Measurements from ENCODE around the gene LZIC.

The LZIC gene

DNA sequence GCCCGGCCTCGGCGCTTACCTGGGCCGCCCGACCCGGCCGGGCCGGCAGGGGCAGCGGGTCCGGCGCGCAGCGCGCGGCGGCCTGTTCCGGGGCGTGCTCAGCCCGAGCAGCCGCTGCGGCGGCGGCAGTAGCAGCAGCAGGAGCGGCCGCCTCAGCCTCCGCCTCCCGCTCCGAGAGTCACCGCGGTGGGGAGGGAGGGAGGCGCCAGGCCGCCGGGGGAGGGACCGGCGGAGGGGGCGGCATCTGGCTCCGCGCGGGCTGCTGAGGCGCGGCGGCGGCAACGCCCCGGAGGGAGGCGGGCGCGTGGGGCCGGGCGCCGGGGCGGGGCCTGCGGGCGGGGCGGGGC lies 33.1 kb downstream of the LZIC start, which contains the start of gene CTNNBIP1:
CTNNBIP1 (minus strand) TSS at position 194 of the 347 bp plus-strand sequence. CDS start 38,205 bp downstream, outside the sequence.
- no peak for DNase-seq

DNA sequence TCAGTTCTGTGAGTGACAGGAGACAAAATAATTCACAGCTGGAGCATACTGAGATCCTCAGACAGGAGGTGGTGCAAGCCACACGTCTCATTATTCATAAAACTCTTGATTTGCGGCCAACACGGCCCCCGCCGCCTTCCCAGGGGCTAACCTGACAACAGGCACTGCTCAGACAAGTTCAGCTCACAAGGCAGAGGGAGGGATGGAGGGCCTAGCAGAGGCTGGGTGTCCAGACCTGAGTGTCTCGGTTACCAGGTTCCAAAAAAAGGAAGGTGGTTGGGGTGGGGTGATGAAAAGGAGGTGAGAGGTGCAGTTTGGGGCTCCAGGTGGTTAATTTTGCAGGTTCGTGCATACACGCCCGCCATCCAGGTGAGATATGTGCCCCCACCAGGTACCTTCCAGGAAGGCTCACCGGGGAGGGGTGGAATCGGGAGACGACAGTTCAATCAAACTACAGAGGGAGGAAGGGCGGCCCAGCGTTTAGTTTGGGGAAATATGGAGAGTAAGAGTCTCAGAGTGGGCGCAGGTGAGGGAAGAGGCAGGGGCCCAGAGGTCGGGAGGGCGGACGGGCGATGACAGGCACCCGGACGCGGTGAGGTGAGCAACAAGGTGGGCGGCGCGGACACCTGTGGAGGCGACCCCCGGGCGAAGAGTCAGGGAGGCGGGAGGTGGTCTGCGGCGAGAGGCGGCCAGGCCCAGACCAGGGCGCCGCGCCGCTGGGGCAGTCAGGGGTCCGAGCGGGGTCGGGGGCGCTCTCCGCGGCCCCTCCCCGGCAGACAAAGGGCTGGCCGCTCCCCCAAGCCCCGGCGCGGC lies 33.8 kb downstream of the LZIC start:
- peak; percentile 13 for DNase-seq

DNA sequence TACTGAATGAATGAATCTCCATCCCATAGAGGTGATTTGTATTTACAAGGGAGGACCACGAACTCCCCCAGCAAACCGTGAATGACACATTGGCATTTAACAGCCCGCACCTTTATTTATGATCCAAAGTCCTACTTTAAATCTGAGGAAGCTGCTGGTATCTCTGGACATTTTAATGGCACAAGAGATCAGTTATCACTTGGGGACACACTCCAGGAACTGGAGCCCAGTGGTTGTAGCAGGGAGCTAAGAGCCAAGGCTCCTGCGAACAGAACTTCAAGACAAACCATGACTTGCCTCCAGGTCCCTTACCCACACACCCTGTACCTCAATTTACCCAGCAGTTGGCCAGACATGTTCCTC lies 34.3 kb downstream of the LZIC start:
- no peak for DNase-seq

DNA sequence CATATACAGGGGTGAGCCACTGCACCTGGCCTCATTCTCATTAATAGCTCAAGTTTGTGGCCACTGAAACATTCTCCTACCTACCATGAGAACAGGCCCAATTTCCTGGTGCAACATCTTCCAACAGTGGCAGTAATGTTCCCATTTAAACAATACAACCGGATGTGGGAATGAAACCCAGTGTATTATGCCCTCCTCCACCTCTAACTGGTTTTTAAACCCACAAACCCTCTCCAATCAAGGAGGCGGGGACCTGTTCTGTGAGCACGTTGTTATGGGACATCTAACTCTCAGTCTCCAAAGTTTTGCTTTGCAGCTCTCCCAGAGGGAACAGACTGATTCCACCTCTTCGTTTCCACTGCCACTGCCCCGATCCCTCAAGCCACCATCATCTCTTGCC lies 35.8 kb downstream of the LZIC start:
- DNase-seq, result no peak

DNA sequence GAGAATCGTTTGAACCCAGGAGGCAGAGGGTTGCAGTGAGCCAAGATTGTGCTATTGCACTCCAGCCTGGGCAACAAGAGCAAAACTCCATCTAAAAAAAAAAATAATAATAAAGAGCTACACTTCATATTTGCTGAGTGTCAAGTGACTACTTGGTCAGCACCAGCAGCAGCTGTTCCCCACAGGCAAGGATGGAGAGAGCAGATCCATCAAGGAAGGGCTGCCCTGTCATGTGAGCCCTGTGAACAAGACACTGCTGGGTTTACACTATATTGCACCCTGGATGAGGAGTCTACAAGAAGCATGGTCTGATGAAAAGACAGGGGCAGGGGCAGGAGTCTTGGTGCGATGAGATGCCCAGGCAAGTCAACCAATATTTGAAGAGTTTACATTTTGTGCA lies 36.7 kb downstream of the LZIC start:
- no peak for DNase-seq

DNA sequence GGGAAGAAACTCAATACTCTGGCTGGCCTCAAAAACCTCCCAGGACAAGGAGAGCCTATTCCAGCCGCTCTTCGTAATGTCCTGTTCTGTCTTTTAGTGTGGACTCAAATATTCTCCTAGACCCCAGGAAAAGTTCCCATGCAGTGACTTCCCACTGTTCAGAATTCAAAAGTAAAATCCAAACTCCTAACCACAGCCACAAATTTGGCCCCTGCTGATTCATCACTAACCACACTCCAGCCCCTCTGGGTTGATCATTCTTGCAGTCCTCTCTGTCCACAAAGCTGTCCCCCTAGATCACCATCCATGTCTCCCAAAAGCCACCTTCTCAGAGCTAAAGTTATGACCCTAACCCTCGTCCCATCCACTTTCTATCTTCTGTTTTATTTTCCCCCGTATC lies 38.2 kb downstream of the LZIC start:
- DNase-seq, result no peak

DNA sequence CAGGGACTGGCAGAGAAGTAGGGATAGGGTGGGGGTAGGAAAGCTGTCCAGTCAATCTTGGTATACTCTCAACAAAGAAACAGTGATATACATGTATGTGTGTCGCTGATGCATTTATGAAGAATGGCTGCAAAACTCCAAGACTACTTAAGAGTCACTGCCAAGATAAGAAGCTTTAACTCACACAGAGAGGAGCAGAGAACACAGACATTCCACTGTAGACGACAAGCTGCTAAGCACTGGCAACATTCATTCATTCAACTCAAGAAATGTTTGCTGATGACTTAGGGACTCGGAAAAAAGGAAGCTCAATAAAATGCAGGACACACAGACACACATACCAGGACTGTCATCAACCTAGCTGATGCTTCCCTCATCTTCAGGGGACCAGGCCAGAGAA lies 38.6 kb downstream of the LZIC start:
- DNase-seq, result no peak

DNA sequence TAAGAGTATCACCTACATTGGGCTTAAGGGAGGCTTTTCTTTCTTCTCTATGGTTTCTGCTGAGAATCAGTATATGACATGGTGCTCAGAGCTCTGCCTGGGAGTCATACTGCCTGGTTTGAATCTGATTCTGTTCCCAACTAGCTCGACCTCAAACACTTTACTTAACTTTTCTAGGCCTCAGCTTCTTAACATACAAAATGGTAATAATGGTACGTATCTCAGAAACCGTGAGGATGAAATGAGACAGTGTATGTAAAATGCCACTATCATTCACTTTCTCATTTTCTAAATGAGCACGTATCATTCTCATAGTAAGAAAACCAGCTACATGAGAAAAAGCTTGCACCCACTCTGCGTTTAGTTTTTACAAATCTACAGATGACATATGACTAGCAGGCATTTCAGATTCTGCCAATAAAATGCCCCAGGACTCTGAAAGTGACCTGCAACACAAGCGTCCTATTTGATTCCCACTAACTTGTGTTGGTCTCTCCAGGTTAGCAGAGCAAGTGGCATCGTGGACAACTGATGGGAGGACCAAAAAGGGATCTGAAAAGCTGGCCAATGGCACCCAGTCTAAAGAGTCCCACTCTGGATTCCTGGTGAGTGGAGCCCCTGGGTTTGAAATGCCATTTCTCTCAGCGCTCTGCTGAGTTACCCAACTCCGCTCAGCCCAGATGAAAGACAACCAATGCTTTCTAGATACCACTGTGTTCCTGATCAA lies 39.2 kb downstream of the LZIC start:
- DNase-seq, result no peak

DNA sequence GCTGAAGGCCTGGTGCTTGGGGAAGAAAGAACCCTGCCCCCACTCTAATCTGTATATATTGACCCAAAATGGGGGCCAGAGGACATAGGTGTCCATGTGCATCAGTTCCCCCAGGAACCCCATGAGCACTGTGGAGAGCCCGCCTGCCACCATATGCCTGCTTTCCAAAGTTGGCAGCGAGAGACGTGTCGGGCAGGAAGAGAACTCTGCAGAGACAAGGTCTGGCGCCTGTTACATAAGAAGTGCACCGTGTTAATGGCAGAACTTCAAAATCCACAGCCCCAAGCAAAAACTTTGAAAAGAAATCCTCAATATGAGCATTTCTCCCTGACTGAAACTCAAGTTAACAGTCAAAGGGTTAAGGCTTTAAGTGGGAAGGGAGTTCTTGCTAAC lies 41.1 kb downstream of the LZIC start:
- DNase-seq, result no peak

DNA sequence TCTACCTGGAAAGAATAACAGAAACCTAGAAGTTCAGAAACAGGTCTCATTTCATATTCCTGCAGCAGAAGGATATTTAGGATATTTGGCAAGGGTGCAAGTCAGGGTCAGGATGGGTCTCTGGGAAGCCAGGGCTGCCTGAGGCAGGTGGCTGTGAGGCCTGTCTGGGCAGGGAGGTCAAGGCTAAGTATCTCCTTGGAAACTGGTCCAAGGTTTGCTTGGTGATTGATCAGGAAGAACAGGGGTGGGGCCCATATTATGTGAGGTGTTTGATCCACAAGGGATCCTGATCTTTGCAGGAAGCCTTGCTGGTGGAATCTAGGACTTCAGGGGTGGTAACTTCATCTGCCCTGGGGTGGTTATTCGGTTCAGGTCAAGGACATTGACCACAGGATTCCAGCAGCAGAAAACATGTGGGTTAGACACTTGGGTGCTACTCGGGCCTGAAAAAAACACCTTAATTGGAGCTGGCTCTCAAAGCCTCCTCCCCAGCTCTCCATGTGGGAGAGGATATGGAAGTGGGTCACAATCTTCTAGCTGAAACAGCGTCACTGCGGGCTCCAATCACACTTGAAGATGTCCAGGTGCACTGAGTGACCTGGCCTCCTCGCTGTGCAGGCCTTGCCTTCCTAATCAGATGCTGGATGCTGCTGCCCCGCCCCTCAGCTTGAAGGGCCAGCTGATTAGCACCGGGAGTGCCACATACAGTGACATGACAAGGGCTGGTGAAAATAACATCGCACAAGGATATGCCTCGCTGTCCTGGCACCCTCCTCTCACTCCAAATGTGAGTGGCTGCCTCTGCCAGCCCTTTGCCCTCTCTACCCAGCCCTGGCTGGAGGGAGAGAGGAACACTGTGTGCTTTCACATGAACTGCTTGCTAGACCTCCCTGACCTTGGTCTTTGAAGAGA lies 41.8 kb downstream of the LZIC start:
- no peak for DNase-seq

DNA sequence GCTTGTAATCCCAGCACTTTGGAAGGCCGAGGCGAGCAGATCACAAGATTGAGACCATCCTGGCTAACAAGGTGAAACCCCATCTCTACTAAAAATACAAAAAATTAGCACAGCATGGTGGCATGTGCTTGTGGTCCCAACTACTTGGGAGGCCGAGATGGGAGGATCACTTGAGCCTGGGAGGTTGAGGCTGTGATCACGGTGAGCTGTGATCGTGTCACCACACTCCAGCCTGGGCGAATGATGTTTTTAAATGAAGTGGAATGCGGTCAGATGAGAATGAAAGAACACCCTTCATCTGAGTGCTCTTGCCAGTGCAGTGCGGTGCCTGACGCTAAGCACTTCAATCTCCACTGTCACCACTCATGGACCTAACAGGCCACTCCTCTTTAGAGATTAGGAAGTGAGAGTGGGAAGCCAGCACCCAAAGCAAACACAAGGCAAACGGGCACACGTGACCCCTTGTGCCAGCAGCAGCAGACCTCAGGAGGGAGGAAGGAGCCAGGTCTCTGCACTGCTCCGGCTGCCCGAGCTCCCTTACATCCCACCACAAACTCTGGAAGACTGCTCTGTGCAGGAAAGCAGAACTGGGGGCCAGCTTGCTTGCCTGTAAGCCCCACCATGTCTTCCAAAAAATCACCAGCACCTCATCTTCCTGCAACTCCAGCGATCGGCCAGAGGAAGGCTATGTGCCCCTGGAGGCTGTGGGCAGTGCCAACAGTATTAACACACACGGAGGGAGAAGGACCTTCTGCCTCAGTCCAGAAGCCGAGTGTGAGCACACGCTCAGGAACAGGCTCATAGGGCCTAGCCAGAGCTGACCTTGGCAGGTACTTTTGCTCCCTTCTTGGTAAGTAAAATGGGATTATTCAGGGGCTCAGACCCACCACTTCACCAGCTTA lies 42.8 kb downstream of the LZIC start:
- DNase-seq, result no peak

DNA sequence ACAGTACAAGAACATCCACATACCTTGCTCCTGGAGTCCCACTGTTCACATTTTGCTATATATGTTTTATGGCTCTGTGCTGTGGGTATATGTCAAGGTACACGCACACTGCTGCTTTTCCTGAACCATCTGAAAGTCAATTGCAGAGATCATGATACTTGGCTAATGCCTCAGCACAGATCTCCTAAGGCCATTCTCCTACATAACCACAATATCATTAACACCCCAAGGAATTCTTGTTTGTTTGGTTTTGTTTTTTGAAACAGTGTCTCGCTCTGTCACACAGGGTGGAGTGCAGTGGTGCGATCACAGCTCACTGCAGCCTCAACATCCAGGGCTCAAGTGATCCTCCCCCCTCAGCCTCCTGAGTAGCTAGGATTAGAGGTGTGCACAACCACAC lies 49.1 kb downstream of the LZIC start:
- no peak for DNase-seq

DNA sequence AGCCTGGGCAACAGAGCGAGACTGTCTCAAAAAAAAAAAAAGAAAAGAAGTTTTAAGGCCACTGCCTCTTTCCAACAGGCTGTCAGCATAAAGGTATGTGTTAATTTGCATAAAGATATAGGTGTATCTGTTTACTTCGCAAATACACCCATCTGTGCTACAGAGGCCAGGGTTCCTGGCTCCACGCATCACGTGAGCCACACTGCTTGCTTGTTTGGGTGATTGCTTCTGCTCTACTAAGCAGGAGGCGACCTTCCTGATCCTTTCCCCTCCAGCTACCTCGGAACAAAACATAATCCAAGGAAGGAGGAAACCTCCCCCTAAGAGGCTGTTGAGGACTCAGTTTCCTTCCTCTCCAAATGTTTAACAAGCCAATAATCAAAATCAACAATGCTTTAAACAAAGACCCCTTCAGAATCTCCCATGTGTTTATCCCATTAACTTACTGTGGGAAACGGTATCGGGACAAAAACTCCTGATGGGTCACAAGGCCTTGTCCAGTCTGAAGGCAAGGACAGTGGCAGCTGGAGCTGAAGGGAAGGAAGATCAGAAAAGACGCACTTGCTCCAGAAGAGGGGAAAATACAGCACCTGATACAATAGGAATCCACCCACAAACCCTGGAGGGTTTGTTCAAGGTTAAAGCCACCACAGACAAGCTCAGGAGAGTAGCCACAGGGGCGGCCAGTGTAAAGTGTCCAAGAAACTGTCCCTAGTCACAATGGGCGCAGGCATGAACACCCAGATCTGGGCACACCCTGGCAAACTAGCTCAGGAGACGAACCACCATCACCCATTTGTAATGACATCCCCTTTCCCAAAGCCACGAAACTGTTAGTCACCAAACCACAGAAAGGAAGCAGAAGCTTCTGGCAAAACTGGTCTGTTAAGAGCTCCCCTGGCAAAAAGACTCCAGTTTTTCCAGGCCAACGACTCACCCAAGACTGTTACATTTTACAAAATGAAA lies 50.3 kb downstream of the LZIC start:
- no peak for DNase-seq

DNA sequence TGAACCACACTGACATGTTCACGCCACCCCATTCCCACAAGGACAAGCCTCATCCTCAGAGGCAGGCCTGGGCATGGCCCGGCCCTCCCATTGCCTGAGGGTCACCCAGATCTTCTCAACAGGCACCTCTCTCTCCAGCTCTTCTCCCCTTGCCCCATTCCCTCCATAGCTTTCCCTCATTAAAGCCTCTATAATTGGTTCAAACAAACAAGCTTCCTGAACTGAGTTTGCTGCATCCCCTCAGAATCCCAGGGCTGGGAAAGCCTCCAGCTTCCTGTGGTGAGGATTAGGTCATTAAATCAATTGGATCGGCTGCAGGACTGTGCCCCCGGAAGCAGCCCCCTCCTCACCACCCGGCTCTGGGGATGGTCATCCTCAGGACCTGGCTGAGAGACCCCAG lies 52.0 kb downstream of the LZIC start:
- DNase-seq, result no peak

DNA sequence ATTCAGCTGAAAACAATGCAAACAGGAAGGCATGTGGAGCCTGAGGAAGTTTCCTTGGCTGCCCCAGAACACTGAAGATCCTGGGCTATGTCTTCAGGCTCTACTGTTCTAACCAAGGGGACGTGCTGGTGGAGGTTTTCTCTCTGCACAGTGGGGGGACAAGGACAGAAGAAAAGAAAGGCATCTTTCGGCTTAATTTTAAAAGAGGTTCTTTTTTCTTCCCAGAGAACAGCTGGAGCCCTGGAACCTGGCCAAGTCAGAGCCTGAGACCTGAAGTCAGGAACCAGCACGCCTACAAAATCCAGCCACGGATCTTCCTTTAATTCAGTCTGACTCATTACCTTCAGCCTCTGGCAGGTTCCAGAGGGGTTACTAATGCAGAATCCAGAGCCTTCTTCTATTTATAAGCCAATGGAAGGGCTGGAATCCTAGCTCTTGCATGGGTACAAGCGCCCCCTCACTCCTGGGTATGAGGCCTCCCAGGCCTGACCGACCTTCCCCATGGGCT lies 52.9 kb downstream of the LZIC start:
- DNase-seq, result no peak

DNA sequence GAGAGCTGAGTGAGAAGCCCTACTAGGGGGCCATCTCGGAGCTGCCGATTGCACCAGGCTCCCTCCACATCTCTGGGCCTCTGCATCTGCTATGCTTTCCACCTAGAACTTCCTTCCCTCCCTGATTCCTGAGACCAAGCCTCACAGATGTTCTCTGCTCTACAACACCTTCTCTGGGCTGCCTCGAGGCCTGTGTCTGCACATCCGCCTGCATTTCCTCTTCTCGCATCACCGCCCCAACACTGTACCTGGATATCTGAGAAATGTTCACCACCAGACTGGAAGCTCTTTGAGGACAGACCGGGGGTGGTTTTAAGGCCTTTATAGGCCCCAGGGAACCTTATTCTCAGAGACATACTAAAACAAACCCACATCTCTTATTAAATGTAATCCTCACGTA lies 53.8 kb downstream of the LZIC start:
- no peak for DNase-seq

DNA sequence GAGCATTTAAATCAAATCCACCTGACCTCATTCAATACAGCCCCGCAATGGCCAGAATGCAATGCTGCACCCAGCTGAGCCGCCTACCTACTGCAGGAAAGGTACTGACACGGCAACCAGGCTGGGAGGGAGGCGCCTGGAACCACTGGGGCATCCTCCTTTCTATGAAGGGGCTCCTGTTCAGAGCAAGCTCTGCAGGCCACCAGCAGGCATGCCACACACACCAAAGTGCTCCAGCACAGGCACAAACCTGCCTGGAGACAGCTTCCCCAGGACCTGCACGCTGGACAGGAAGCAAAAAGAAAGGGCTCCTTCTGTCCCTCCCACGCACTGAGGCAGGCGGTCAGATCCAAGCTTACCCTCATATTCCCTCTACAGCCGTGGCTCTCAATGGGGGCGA lies 54.3 kb downstream of the LZIC start:
- no peak for DNase-seq

DNA sequence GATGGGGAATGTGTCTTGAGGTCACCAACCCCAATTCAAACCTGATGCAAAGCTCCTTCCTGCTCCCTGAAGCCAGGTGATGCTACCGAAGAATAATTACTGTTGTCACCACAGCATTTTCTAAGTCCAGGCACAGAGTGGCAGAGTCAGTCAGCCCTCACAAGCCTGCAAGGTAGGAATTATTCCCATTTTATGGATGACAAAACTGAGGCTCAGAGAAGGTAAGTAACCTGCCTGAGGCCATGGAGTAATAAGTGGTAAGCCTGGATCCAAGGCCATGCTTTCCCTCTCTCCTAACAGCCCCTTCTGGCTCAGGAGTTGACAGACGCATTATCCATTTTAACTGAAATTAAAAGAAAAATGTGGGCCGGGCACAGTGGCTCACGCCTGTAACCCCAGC lies 56.1 kb downstream of the LZIC start:
- DNase-seq, result no peak

DNA sequence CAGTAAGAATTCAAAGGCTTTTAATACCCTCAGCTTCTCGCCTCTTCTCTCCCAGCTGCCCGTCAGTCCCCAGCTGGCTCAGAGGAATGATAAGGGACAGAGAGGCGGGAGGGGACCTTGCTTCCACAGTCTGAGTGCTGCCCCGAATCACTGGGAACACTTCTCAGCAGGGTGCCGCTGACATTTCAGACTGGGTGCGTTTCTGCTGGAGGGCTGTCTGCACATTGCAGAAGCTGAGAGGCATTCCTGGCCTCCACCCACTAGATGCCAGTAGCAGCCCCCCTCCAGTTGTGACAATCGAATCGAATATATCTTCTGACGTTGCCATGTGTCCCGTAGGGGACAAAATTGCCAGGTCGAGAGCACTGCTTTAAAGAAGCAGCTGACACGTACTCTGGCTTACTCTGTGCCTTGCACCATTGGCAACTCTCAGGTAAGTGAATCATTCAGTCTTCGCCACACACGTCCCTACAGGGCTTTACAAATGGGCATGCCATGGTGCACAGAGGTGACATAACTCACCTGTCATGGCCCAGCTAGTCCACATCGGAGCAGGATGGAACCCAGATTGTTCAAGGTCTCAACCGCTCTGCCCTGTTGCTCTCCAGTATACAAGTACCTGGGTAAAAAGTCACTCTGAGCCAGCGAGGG lies 57.0 kb downstream of the LZIC start:
- DNase-seq, result no peak

DNA sequence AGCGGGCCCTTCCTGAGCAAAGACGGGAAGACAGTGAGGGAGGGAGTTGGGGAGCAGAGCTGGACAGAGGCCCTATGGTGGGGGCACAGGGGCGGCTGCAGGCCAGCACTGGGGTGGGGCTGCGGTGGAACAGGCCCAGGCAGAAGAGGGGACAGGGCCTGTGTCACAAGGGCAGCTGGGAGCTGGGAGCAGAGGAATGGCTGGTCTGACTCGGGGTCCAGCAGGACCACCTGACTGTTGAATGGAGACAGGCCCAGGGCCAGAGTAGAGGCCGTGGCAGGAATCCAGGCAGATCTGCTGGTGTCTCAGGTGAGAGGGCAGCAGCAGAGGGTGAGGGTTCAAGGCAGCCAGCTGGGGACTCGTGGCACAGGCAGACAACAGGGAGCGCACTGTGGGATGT lies 58.4 kb downstream of the LZIC start:
- no peak for DNase-seq

Data from activated CD4-positive, alpha-beta T cell treated with anti-CD3 and anti-CD28 coated beads for 1 hour (primary cell).